GM18870 (cell line): ENCODE data around the gene CACNA1G.

Experiments used
- ATAC-seq: cut with Tn5 transposase; IDR thresholded peaks from one replicate; pipeline ENCODE4 v1.9.1; 2021; ENCODE audit warnings: moderate library complexity; ENCODE audit not compliant: unreplicated experiment

The CACNA1G gene

GRCh38 chr17:50629902-50630301 is 69.4 kb downstream of the CACNA1G start:
- no peak for ATAC-seq

- ATAC-seq, result no peak
These were observed 70.1 kb downstream of the CACNA1G start for GRCh38 chr17:50630524-50631194.

- ATAC-seq, result no peak
These were observed 70.8 kb downstream of the CACNA1G start for GRCh38 chr17:50631195-50631907.

GRCh38 chr17:50631908-50632571 is 71.5 kb downstream of the CACNA1G start:
- ATAC-seq, result no peak

GRCh38 chr17:50632637-50633036 is 72.1 kb downstream of the CACNA1G start:
- no peak for ATAC-seq

GRCh38 chr17:50633683-50634082 is 73.2 kb downstream of the CACNA1G start:
- no peak for ATAC-seq

GRCh38 chr17:50634224-50634914 is 73.9 kb downstream of the CACNA1G start, which contains the start of gene ABCC3:
Gene ABCC3 (plus strand): TSS chr17:50634881. CDS start chr17:50634937, 56 bp downstream.
- no peak for ATAC-seq

GRCh38 chr17:50634915-50635731 is 74.6 kb downstream of the CACNA1G start:
- ATAC-seq, result no peak

GRCh38 chr17:50635732-50635981 is 75.1 kb downstream of the CACNA1G start:
- no peak for ATAC-seq

- no peak for ATAC-seq
These were observed 75.7 kb downstream of the CACNA1G start for GRCh38 chr17:50635982-50636803.

- no peak for ATAC-seq
These were observed 76.3 kb downstream of the CACNA1G start for GRCh38 chr17:50636804-50637195.

- no peak for ATAC-seq
These were observed 77.5 kb downstream of the CACNA1G start for GRCh38 chr17:50637829-50638605.

GRCh38 chr17:50638606-50638965 is 78.1 kb downstream of the CACNA1G start:
- ATAC-seq, result no peak

- ATAC-seq, result no peak
These were observed 78.6 kb downstream of the CACNA1G start for GRCh38 chr17:50638966-50639713.

- ATAC-seq, result no peak
These were observed 80.3 kb downstream of the CACNA1G start for GRCh38 chr17:50640686-50641351.

GRCh38 chr17:50641357-50641756 is 80.8 kb downstream of the CACNA1G start:
- ATAC-seq, result no peak

GRCh38 chr17:50642071-50642721 is 81.7 kb downstream of the CACNA1G start:
- no peak for ATAC-seq
